HepG2 (cell line): ENCODE measurements around the gene TRNP1. TPM values are rescaled to one million over a fixed set of nuclear protein-coding genes. Genes with fewer than 3 reads are reported as not detected.

Experiments
- BCL6 ChIP-seq: IDR thresholded peaks from 2 replicates; pipeline ENCODE4 v1.6.1; 2016; ENCODE audit warnings: missing genetic modification reagents, missing compliant biosample characterization
- ETV5 ChIP-seq: IDR thresholded peaks from 2 replicates; pipeline ENCODE4 v1.6.1; 2018; ENCODE audit warnings: missing biosample characterization, missing genetic modification reagents, inconsistent platforms, borderline replicate concordance
- MAX ChIP-seq: IDR thresholded peaks from 2 replicates; pipeline ENCODE4 v1.6.1; 2012; ENCODE audit warnings: inconsistent platforms
- MAZ ChIP-seq, 2 experiments: sonication (generic) in 1 of 2; formaldehyde crosslinking in 1 of 2; IDR thresholded peaks; 2 replicates each; pipeline versions ENCODE4 v1.5.0 to v1.6.1; 2012 to 2020; ENCODE audit warnings: low read depth in 2 of 2, mild to moderate bottlenecking in 2 of 2, borderline replicate concordance in 1 of 2, improper control_type of control experiment in 1 of 2, low read length in 1 of 2, missing genetic modification reagents in 1 of 2, moderate library complexity in 1 of 2
- NKX3-1 ChIP-seq: sonication (generic); formaldehyde crosslinking; IDR thresholded peaks from 2 replicates; pipeline ENCODE4 v1.5.0; 2020; ENCODE audit warnings: missing genetic modification reagents
- PBX2 ChIP-seq: IDR thresholded peaks from 2 replicates; pipeline ENCODE4 v1.6.1; 2016; ENCODE audit warnings: control low read depth
- SALL1 ChIP-seq: sonication (generic); formaldehyde crosslinking; IDR thresholded peaks from 2 replicates; pipeline ENCODE4 v1.8.0; 2022; ENCODE audit warnings: mild to moderate bottlenecking, missing genetic modification reagents
- SAP130 ChIP-seq: IDR thresholded peaks from 2 replicates; pipeline ENCODE4 v1.6.1; 2016; ENCODE audit warnings: low read depth
- SIN3A ChIP-seq: IDR thresholded peaks from 2 replicates; pipeline ENCODE4 v1.6.1; 2011; ENCODE audit warnings: low read depth, mild to moderate bottlenecking, control low read depth, low read length, borderline replicate concordance
- SOX13 ChIP-seq, 3 experiments: fragments of 450-650 bp in 1 of 3; sonication (generic) in 1 of 3; formaldehyde crosslinking in 1 of 3; IDR thresholded peaks in 2 of 3; conservative IDR thresholded peaks in 1 of 3; 2 replicates each; pipeline versions ENCODE4 v1.5.0 to v1.6.1; 2016 to 2020; ENCODE audit warnings: antibody characterized with exemption in 1 of 3, mild to moderate bottlenecking in 1 of 3, missing compliant biosample characterization in 1 of 3, missing genetic modification reagents in 1 of 3, moderate library complexity in 1 of 3
- SRSF1 ChIP-seq: fragments of 200-400 bp; formaldehyde crosslinking; optimal IDR thresholded peaks from 2 replicates; pipeline ENCODE3; 2017; ENCODE audit warnings: mild to moderate bottlenecking, low read depth, low read length, moderate library complexity
- SUZ12 ChIP-seq: fragments of 150-350 bp; IDR thresholded peaks from 2 replicates; pipeline ENCODE4 v1.6.1; 2014; ENCODE audit warnings: low read depth, low read length
- TBL1XR1 ChIP-seq: fragments of 150-350 bp; IDR thresholded peaks from 2 replicates; pipeline ENCODE4 v1.6.1; 2014; ENCODE audit warnings: borderline replicate concordance, low read length; ENCODE audit not compliant: partially characterized antibody
- ZBTB42 ChIP-seq: sonication (generic); formaldehyde crosslinking; IDR thresholded peaks from 2 replicates; pipeline ENCODE4 v1.5.0; 2020; ENCODE audit warnings: mild to moderate bottlenecking, missing genetic modification reagents
- ZFP1 ChIP-seq: IDR thresholded peaks from 2 replicates; pipeline ENCODE4 v1.6.1; 2016
- ZFYVE20 ChIP-seq: sonication (generic); formaldehyde crosslinking; IDR thresholded peaks from 2 replicates; pipeline ENCODE4 v1.8.0; 2023; ENCODE audit warnings: low read depth, mild to moderate bottlenecking, moderate library complexity, missing genetic modification reagents, borderline replicate concordance
- ZMAT3 ChIP-seq: sonication (generic); formaldehyde crosslinking; conservative IDR thresholded peaks from 2 replicates; pipeline ENCODE4 v1.7.0; 2021; ENCODE audit warnings: missing genetic modification reagents
- ZNF605 ChIP-seq: sonication (generic); formaldehyde crosslinking; IDR thresholded peaks from 2 replicates; pipeline ENCODE4 v1.8.0; 2022; ENCODE audit warnings: mild to moderate bottlenecking, missing genetic modification reagents
- ZNF660 ChIP-seq: sonication (generic); formaldehyde crosslinking; IDR thresholded peaks from 2 replicates; pipeline ENCODE4 v1.5.1; 2020; ENCODE audit warnings: mild to moderate bottlenecking, low read depth, missing genetic modification reagents, borderline replicate concordance
- ZNF709 ChIP-seq: sonication (generic); formaldehyde crosslinking; IDR thresholded peaks from 2 replicates; pipeline ENCODE4 v1.5.0; 2020; ENCODE audit warnings: mild to moderate bottlenecking, missing genetic modification reagents
- ZSCAN30 ChIP-seq: sonication (generic); formaldehyde crosslinking; IDR thresholded peaks from 2 replicates; pipeline ENCODE4 v1.5.0; 2020; ENCODE audit warnings: mild to moderate bottlenecking, missing genetic modification reagents
- ZSCAN31 ChIP-seq: sonication (generic); formaldehyde crosslinking; IDR thresholded peaks from 2 replicates; pipeline ENCODE4 v1.5.0; 2020; ENCODE audit warnings: low read depth, mild to moderate bottlenecking, missing genetic modification reagents
- polyA plus RNA-seq, 8 experiments: library from polyadenylated mRNA; depleted of rRNA in 3 of 8; stranded (reverse) in 7 of 8; unstranded in 1 of 8; fragments of >200 nt; fragmentation: Illumina TruSeq in 4 of 8; extraction: Trizol in 4 of 8; gene quantifications; 2 replicates each; pipeline versions ENCODE4 v1.2.1 to v1.2.3, GENCODE V29; 2011 to 2016; ENCODE audit warnings: low read depth in 4 of 8, missing spikeins in 1 of 8, mixed read lengths in 1 of 8; ENCODE audit not compliant: insufficient read depth in 1 of 8
- total RNA-seq, 5 experiments: library from RNA; depleted of rRNA; stranded (reverse); fragments of >200 nt; fragmentation: Illumina TruSeq; extraction: Trizol; gene quantifications; 2 replicates each; pipeline ENCODE4 v1.2.3, GENCODE V29; 2016; ENCODE audit warnings: low read depth in 1 of 5
- TF ChIP-seq, protein P1 (sequence below): sonication (generic); formaldehyde crosslinking; IDR thresholded peaks from 2 replicates; pipeline ENCODE4 v1.4.0; 2020; ENCODE audit warnings: missing genetic modification reagents, low read depth, mild to moderate bottlenecking, borderline replicate concordance
- TF ChIP-seq, protein P2 (sequence below): sonication (generic); formaldehyde crosslinking; IDR thresholded peaks from 2 replicates; pipeline ENCODE4 v1.8.0; 2022; ENCODE audit warnings: missing genetic modification reagents, mild to moderate bottlenecking, moderate library complexity, borderline replicate concordance

TRNP1 gene
- total and polyA plus RNA-seq, 2 of the 13 experiments (the other 11 are each of a cell fraction or from before 2014, with no cell fraction given), result 42.0 to 158 TPM

GRCh38 chr1:26991310-26992116 is 2.0 kb upstream of the TRNP1 start (continued):
- TF ChIP-seq, protein P1, sequence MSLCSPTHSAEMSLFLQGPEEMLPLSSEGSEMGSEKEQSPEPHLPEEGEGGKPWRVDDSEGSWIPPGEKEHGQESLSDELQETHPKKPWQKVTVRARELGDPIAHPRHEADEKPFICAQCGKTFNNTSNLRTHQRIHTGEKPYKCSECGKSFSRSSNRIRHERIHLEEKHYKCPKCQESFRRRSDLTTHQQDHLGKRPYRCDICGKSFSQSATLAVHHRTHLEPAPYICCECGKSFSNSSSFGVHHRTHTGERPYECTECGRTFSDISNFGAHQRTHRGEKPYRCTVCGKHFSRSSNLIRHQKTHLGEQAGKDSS (CRISPR knock-in tag), result peak; percentile 60; the same call in 1 of the 2 replicates
- 0 out of 2 replicates have a peak, but pooled peaks have one; percentile 29 for TF ChIP-seq ZNF709
- peak; percentile 57 for TF ChIP-seq MAX
- peak; percentile 79; the same call in 1 of the 2 replicates for TF ChIP-seq SAP130 (CRISPR knock-in tag)
- no peak; the same call in 1 of the 2 replicates for TF ChIP-seq NKX3-1 (CRISPR knock-in tag)
- no peak for TF ChIP-seq ZNF660 (CRISPR knock-in tag)
- TF ChIP-seq SALL1 (CRISPR knock-in tag), result peak; percentile 71
- TF ChIP-seq SOX13 (IDR thresholded peaks at IDR 0.05), result no peak
- TF ChIP-seq SOX13 (CRISPR knock-in tag; conservative IDR thresholded peaks at IDR 0.05 in 1 of 2, IDR thresholded peaks at IDR 0.05 in 1 of 2), result peak in 1 of 2 experiments; percentile 38; a peak in 1 of 4 replicates
- 0 out of 2 replicates have a peak, but pooled peaks have one; percentile 10 for TF ChIP-seq PBX2
- TF ChIP-seq ZFYVE20 (CRISPR knock-in tag), result no peak
- TF ChIP-seq ZMAT3 (CRISPR knock-in tag), result no peak
- peak; percentile 31 for TF ChIP-seq TBL1XR1
- TF ChIP-seq SRSF1, result peak; percentile 43
- 0 out of 2 replicates have a peak, but pooled peaks have one; percentile 28 for TF ChIP-seq ZSCAN31 (CRISPR knock-in tag)
- TF ChIP-seq SIN3A, result peak; percentile 16; the same call in 1 of the 2 replicates
- 0 out of 2 replicates have a peak, but pooled peaks have one; percentile 49 for TF ChIP-seq ZBTB42 (CRISPR knock-in tag)
- peak; percentile 51; the same call in 1 of the 2 replicates for TF ChIP-seq MAZ (IDR thresholded peaks at IDR 0.05; ENCODE audit: borderline replicate concordance, low read depth, low read length)
- peak; percentile 70 for TF ChIP-seq MAZ (CRISPR knock-in tag; IDR thresholded peaks at IDR 0.05; ENCODE audit: low read depth)
- TF ChIP-seq ZFP1, result no peak
- peak; percentile 73 for TF ChIP-seq ZNF605
- no peak for TF ChIP-seq ZSCAN30 (CRISPR knock-in tag)
- peak; percentile 69; the same call in 1 of the 2 replicates for TF ChIP-seq ETV5 (CRISPR knock-in tag)
- TF ChIP-seq, protein P2, sequence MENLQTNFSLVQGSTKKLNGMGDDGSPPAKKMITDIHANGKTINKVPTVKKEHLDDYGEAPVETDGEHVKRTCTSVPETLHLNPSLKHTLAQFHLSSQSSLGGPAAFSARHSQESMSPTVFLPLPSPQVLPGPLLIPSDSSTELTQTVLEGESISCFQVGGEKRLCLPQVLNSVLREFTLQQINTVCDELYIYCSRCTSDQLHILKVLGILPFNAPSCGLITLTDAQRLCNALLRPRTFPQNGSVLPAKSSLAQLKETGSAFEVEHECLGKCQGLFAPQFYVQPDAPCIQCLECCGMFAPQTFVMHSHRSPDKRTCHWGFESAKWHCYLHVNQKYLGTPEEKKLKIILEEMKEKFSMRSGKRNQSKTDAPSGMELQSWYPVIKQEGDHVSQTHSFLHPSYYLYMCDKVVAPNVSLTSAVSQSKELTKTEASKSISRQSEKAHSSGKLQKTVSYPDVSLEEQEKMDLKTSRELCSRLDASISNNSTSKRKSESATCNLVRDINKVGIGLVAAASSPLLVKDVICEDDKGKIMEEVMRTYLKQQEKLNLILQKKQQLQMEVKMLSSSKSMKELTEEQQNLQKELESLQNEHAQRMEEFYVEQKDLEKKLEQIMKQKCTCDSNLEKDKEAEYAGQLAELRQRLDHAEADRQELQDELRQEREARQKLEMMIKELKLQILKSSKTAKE (CRISPR knock-in tag), result peak; percentile 36; the same call in 1 of the 2 replicates
- peak; percentile 39; the same call in 1 of the 2 replicates for TF ChIP-seq BCL6 (CRISPR knock-in tag)
- no peak for TF ChIP-seq SUZ12
